Stimulated activated CD8-positive, alpha-beta memory T cell treated with anti-CD3 and anti-CD28 coated beads, Interleukin-4, amount 100 ng/mL, for 48 hours (primary cell): ENCODE results near the gene GABBR2.

Experiments used
- DNase-seq: peaks from one replicate; pipeline ENCODE4 v3.0.0-alpha.2; 2020

GABBR2 gene

DNA sequence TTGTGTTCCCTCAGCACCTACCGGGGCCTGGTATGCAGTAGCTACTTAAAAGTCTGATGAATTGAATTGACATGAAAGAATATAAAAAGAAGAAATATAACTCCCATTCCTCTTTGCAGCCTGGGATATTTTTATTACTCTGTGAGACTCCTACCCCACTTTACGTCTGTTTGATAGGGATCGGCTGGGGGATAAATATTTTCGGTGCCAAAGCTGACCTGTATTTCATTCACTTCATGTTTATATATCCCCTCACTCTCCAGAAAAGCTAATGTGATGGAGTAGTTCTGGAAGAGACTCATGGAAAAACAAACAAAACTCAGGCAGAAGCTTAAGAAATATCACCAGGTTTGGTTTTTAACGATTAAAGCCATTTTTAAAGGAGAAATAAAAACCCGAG is 345.1 kb downstream of the GABBR2 start:
- no peak for DNase-seq

- no peak for DNase-seq
Measured at GRCh38 chr9:98362624-98363252, 346.0 kb downstream of the GABBR2 start.

- DNase-seq: no peak
Measured at GRCh38 chr9:98361645-98362044, 347.1 kb downstream of the GABBR2 start.

- DNase-seq: no peak
Measured at GRCh38 chr9:98360176-98360708, 348.5 kb downstream of the GABBR2 start.

DNA sequence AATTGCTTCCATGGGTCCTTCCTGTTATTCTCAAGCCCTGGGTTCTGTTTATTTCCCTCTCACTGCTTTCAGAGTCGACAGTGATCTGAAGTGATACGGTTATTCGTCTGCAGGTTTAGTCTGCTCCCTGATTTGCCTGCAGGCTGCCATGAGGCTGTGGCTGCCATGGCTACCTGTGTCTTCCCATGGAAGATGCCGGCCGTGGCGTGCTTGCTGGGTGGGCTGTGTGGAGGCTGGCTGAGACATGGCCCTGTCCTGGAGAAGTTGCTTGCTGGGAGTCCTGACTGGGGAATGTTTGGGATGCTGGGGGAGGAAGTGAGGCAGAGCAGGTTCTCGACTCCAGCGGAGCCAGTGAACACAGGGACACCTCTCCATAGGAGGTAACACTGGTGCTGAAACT is 349.2 kb downstream of the GABBR2 start:
- DNase-seq: no peak

- no peak for DNase-seq
Measured at GRCh38 chr9:98357921-98358535, 350.7 kb downstream of the GABBR2 start.

- DNase-seq: no peak
Measured at GRCh38 chr9:98356953-98357690, 351.6 kb downstream of the GABBR2 start.

- no peak for DNase-seq
Measured at GRCh38 chr9:98356326-98356725, 352.4 kb downstream of the GABBR2 start.

DNA sequence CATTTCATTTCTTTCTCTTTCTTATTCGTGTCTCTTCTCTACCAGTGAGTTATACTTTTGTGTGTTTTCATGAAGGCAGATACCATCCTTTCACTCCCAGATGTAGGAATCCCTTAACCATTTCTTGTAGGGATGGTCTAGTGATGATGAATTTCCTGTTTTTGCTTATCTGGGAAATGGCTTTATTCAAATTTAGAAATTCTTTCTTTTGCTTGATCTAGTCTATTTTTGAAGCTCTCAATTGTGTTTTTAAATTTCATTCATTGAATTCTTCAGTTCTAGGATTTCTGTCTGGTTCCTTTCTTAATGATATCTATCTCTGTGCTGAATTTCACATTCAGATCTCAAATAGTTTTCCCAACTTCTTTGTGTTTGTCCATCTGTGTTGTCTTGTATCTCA is 357.4 kb downstream of the GABBR2 start:
- DNase-seq: no peak

- no peak for DNase-seq
Measured at GRCh38 chr9:98347642-98348041, 361.1 kb downstream of the GABBR2 start.

DNA sequence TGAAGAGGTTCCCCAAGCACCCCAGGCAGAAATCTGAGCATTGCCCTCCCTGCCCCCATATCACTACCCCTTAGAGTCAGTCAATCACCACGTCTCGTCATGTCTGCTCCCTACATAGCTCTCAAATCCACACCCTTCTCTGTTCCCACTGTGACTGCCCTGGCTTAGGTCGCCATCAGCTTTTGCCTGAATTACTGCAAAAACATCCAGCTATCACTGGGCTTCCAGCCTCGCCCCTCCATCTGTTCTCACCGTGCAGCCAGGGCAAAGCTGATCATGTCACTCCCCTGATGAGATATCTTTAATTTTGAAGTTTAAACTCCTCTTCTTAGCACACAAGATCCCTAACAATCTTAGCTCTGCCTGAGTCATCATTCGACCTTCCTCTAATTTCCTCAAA is 363.7 kb downstream of the GABBR2 start:
- no peak for DNase-seq

DNA sequence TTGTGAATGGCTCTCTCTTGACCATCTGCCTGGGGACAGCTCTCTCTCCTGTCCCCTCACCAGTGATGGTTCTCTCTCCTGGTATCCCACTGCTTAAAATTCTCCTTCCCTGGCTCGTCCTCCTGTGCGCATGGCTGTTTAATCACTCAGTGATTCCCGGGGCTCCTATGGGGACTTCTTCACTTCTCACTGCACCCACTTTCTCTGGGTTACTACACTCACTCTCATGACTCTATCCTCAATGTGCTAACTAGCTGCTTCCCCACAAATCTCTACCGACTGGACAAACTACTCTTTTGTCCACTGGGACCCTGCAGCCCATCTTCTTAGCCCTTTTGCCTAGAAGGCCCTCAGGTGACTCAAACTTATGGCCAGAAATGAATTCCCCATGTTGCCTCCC is 364.2 kb downstream of the GABBR2 start:
- no peak for DNase-seq

GRCh38 chr9:98342820-98343210 is 365.9 kb downstream of the GABBR2 start:
- no peak for DNase-seq

DNA sequence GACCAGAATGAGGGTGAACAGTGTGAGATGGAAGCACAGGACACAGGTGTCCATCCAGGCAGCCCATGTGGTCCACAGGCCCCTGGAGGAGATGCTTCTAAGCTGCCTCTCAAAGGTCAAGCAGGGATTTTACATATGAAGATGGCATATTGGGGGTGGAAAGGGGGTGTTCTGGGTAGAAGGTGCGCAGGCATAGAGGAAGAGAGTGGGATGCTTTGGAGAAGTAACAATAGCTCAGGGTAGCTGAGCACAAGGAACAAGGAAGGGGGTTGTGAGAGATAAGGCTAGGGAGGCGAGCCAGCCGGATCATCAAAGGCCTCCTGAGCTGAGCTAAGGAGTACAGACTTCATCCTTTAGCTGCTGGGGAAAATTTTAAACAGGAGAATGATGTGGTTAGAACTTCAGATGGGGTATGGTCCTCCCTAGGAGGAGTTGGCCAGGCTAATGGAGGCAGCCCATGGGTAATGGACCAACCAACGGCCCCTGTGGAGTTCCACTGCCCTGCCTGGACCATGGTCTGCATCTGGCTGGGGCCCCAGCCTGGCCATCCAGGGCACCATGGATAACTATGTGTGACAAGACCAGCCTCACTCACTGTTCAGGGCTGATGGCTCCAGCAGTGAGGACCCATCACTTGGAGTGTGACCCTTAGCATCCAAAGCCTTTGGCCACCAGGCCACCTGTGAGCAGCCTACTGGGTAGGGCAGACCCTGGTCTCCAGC is 366.5 kb downstream of the GABBR2 start:
- DNase-seq: no peak

- DNase-seq: no peak
Measured at GRCh38 chr9:98341157-98342097, 367.3 kb downstream of the GABBR2 start.

- no peak for DNase-seq
Measured at GRCh38 chr9:98339987-98340800, 368.5 kb downstream of the GABBR2 start.

DNA sequence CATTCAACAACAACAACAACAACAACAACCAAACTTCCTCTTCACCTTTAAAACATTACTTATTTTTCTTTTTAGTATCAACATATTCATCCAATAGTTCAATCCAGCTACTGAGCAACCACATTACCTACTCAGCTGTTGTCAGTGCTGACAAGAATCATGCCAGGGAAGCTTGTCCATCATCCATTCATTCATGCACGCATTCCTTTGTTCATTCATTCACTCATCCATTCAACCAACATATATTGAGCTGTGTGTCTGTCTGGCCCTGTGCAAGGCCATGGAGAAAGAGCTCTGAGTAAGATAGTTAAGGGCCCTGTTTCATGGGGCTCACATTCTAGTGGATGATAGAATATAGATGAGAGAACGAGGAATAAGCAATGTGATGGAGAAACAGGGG is 373.1 kb downstream of the GABBR2 start:
- no peak for DNase-seq

- no peak for DNase-seq
Measured at GRCh38 chr9:98334796-98335195, 373.9 kb downstream of the GABBR2 start.

- DNase-seq: no peak
Measured at GRCh38 chr9:98333703-98334582, 374.8 kb downstream of the GABBR2 start.

DNA sequence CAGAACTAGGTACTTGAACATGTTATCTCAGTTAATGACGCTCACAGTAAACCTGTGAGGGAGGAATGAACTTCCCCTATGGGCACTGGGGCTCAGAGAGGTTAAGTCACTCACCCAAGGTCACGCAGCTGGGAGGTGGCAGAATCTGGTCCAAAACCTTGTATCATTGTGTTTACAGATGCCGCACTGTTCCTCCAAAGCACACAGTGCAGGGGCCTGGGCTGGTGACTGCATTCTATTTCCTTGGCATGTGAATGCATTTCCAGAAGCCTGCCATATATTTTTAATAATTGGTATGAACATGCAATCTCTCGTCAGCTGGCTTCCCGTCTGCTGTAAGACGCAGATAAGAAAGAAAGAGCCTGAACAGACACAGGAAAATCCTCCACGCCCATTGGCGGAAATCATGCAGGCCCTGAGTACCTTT is 376.3 kb downstream of the GABBR2 start:
- DNase-seq: no peak
